GM12873 (cell line): ENCODE results near the gene PDE4D.

ENCODE experiments used
- CTCF ChIP-seq: IDR thresholded peaks from 2 replicates; pipeline ENCODE4 v1.5.1; 2012; ENCODE audit warnings: low read depth, mild to moderate bottlenecking, moderate library complexity, low read length, control low read depth; ENCODE audit not compliant: insufficient read depth; ENCODE audit errors: missing control alignments

PDE4D gene

GRCh38 chr5:59421986-59422941, 471.3 kb downstream of the PDE4D start:
- no peak for TF ChIP-seq CTCF

DNA sequence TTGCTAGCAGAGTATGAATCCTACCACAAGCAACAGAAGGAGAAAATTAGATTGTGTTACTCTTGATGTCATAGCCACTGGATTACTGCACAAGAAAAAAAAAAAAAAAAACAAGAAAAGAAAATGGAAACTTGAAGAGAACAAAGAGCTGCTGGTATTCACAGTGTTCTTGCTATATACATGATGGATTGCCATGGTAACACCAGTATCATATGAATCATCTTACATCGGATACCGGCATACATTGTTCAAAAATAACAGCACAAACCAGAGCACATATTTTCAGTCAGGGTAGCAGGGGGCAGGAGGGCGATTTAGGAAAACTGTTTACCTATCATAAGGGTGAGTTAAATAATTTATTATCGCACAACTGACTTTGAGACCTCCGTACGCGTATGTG, 472.9 kb downstream of the PDE4D start:
- TF ChIP-seq CTCF, result no peak

GRCh38 chr5:59418808-59419207, 474.7 kb downstream of the PDE4D start:
- TF ChIP-seq CTCF, result no peak

DNA sequence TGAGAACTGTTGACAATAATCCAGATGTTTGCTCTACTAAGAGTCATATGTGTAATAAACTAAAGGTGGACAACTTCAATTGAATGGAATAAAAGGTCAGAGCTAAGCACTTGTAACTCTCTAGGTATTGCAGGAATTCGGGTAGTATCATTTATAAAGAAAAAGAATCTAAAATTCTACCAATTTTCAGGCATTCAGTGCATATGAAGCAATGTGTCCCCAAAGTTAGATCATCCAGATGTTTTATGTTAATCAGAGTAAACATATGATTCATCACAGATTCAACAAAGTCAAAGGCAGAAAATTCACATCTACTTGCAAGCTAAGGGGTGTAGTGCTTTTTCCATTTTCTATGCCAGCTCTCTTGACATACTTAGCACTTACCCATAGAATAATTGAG, 477.1 kb downstream of the PDE4D start:
- TF ChIP-seq CTCF, result no peak

DNA sequence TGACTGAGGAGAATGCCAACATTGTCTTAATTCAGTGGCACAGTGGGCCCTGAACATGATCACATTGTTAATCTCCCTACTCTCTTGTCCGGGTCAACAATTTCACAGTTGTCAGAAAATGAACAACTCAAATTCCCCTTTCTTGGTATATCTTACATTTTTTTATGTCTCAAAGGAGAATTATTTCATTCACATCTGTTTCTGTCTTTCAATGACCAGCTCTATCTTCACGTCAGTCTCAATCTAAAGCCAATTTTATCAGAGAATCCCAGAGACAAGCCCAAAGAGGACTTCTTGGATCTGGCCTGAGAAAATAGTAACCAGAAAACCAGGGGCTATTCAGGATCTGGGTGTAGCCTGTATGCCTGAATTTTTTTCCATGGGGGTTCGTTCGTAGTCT, 477.5 kb downstream of the PDE4D start:
- TF ChIP-seq CTCF, result no peak

DNA sequence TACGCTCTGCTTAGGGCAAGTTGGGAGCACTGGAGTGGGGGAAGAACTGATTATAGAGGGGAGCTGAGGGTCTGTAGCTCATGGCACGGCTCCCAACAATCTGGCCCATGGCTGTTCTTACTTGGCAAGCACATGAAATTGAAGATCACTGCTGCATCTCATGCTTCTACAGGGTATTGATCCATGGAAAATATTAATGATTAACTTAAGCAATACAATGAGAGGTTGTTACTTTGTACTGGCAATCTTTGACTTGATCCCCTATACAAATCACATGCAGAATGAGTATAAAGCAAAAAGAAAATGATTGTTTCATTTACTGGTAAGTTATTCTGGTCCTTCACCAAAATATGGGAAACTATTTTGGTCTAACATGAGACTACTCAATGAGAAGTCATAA, 481.1 kb downstream of the PDE4D start:
- no peak for TF ChIP-seq CTCF

DNA sequence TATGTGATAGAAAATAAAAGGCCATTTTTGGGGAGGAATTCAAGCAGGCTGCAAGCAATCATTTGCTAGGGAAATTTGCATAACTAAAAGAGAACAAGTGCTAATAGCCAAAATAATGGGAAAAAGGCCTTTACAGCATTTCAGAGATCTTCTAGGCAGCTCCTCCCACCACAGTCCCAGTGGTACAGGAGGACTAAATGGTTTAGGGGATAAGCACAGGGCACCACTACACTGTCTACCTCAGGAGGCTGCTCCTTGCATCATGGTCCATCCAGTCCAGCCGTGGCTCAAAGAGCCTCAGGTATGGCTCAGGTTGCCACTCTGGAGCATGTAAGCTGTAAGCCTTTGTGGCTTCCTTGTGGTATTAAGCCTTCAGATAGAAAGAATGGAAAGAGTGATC, 485.6 kb downstream of the PDE4D start:
- TF ChIP-seq CTCF, result no peak
